ENCODE results near the gene CDK7.
"Not testable (repeated sequence)": the region's sequence is repeated elsewhere in the genome, so short reads cannot be mapped to it uniquely, and the experiment has no call there.

Gene CDK7

GRCh38 chr5:69237877-69238276 lies 3.2 kb downstream of the CDK7 start:
- no peak for DNase-seq (ENCODE audit: low read depth)

GRCh38 chr5:69238760-69239251 lies 4.1 kb downstream of the CDK7 start:
- DNase-seq (ENCODE audit: low read depth): no peak

- no peak for DNase-seq (ENCODE audit: low read depth)
Observed at GRCh38 chr5:69242215-69242927, 7.7 kb downstream of the CDK7 start.

DNA sequence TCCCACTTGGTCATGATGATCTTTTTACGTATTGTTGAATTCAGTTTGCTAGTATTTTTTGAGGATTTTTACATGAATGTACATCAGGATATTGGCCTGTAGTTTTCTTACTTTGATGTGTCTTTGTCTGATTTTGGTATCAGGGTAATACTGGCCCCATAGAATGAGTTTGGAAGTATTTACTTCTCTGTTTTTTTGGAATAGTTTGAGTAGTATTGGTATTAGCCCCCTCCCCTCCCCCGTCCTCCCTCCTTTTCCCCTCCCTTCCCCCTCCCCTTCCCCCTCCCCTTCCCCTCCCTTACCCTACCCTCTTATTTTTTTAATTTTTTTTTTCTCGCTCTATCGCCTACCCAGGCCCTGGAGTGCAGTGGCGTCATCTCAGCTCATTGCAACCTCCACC lies 10.3 kb downstream of the CDK7 start:
- no peak for DNase-seq (ENCODE audit: low read depth)

GRCh38 chr5:69248019-69248418 lies 13.3 kb downstream of the CDK7 start:
- DNase-seq (ENCODE audit: low read depth): no peak

GRCh38 chr5:69250593-69250992 lies 15.9 kb downstream of the CDK7 start:
- DNase-seq (ENCODE audit: low read depth): no peak

DNA sequence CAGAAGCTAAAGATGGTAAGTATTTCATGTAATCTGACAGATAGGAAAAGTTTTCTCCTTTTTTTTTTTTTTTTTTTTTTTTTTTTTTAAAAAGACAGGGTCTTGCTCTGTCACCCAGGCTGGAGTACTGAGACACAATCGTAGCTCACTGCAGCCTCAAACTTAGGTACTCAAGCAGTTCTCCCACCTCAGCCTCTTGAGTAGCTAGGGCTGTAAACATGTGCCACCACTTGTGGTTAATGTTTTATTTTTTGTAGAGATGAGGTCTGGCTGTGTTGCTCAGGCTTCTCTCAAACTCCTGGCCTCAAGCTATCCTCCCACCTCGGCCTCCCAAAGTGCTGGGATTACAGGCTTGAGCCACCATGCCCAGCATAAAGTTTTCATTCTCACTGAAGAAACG lies 17.8 kb downstream of the CDK7 start:
- DNase-seq (ENCODE audit: low read depth): no peak

DNA sequence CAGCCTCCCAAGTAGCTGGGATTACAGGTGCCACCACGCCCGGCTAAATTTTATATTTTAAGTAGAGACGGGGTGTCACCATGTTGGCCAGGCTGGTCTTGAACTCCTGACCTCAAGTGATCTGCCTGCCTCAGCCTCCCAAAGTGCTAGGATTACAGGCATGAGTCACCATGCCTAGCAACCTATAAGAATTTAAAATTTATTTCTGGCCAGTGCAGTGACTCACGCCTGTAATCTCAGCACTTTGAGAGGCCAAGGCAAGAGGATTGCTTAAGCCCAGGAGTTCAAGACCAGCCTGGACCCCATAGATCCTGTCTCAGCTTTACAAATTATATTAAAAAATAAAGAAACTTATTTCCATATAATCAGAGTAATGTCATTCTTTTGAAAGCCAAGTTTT lies 21.3 kb downstream of the CDK7 start:
- not testable (repeated sequence) for DNase-seq (ENCODE audit: low read depth)

DNA sequence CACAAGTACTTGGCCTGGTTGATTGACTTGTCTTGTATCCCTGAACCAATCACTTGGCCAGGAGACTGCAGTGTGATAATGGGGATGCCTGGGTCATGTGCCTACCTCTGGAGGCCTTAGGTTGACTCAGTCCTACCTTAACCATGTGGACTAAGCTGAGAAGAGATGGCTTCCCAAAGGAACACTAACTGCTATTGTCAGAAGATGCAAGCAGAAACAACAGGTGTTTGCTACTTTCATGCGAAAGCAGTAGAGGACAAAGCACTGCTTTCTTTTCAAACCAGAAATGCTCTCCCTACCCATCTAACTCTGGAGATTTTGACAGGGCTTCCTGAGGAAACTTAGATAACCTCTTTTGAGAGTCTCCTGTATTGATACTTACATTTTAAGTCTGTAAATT lies 22.9 kb downstream of the CDK7 start:
- no peak for DNase-seq (ENCODE audit: low read depth)

DNA sequence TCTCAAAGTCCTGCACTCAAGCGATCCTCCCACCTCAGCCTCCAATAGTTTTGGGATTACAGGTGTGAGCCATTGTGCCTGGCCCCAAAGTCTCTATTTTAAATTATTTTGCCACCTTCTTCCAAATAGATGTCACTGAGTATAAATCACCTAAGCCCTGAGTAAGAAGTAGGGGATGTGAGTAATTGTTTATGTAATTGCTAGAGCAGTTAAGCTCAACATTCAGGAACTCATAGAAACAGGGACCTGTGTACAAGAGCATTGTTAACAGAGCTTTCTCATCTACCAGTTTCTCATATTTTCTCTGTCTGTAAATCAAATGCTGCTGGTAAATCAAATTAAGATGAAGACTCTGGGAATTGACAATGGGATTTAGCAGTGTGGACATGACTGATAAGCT lies 26.3 kb downstream of the CDK7 start:
- DNase-seq (ENCODE audit: low read depth): no peak

- no peak for DNase-seq (ENCODE audit: low read depth)
Observed at GRCh38 chr5:69265931-69266330, 31.2 kb downstream of the CDK7 start.

- no peak for DNase-seq (ENCODE audit: low read depth)
Observed at GRCh38 chr5:69268899-69269298, 34.2 kb downstream of the CDK7 start.

GRCh38 chr5:69270840-69271239 lies 36.2 kb downstream of the CDK7 start:
- DNase-seq (ENCODE audit: low read depth): no peak

- no peak for DNase-seq (ENCODE audit: low read depth)
Observed at GRCh38 chr5:69271376-69271775, 36.7 kb downstream of the CDK7 start.

GRCh38 chr5:69275563-69275962 lies 40.9 kb downstream of the CDK7 start:
- DNase-seq (ENCODE audit: low read depth): no peak

DNA sequence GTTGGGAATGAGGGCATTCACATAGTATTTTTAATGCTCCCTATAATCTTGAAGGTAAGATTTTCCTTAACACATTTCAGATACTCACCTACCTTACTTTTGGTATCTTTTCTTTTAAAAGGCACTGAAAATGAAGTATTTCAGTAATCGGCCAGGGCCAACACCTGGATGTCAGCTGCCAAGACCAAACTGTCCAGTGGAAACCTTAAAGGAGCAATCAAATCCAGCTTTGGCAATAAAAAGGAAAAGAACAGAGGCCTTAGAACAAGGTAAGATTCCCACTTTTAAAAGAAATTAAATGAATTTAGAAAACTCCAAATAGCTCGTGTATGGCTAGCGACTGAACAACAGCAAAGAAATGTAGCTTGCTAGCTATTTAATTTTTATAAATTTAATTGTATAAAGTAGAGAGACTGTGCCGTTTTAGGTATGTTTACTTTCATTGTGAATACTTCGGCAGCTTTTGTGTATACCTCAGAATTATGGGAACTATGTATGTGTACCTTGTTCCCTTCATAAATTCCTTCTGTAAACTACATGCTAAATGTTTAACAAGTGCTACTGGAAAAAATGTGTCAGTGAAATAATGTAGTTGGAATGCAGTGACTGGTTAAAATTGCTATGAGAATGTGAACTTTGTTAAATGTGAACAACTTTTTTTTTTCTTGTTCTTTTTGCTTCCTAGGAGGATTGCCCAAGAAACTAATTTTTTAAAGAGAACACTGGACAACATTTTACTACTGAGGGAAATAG lies 41.9 kb downstream of the CDK7 start:
- DNase-seq (ENCODE audit: low read depth): no peak

- DNase-seq (ENCODE audit: low read depth): no peak
Observed at GRCh38 chr5:69279517-69279916, 44.8 kb downstream of the CDK7 start.

- no peak for DNase-seq (ENCODE audit: low read depth)
Observed at GRCh38 chr5:69281114-69281513, 46.4 kb downstream of the CDK7 start.

DNA sequence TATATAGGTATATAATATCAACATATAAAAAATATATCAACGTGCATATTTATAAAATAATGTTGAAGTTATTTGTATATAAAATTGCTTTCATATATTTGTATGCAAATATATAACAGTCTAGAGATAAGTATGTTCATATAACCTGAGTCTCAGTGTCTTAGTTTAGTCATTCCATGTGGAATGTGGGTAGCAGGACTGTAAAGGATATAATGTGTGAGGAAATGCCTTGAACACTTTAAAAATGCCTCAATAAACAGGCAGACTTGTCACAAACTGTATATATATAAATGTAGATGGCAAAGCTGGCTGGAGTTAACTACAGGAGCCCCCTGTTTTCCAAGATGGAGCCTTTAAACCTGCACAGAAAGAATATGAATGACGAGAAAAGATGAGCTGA lies 49.5 kb downstream of the CDK7 start:
- DNase-seq (ENCODE audit: low read depth): no peak

DNA sequence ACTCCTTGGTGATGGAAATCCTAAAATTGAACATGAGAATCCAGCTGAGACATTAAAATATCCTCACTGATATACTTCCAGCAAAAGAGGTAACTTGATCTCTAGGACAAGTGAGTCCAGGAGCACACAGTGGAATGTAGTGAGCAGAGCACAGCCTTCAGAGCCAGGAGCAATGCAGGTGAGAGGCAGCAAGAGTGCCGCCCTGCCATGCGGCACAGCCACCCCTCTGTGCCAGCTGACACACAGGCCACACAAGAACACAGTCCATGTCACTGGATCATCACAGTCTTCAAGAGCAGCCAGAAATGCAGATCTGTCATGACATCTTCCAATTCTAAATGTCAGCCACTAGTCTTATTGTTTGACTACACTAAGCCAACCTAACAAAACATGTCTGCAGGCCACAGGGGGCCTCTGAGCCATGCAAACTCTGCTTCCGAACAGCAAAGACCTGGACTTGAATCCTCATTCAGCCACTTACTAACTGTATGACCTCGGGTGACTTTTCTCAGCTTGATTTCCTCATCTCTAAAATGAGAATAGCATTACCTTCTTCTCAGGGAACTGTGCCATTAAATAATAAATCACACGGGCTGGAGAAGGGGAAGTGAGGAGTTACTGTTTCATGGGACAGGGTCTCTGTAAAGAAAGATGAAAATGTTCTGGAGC lies 50.9 kb downstream of the CDK7 start:
- no peak for DNase-seq (ENCODE audit: low read depth)

GRCh38 chr5:69288069-69288468 lies 53.4 kb downstream of the CDK7 start:
- no peak for DNase-seq (ENCODE audit: low read depth)

- DNase-seq (ENCODE audit: low read depth): no peak
Observed at GRCh38 chr5:69288688-69289087, 54.0 kb downstream of the CDK7 start.

- DNase-seq (ENCODE audit: low read depth): no peak
Observed at GRCh38 chr5:69292306-69292705, 57.6 kb downstream of the CDK7 start.
